ENCODE results near the gene PDCL3. TPM values are rescaled to one million over a fixed set of nuclear protein-coding genes. Genes with fewer than 3 reads are reported as not detected.

PDCL3 gene
- total and polyA plus RNA-seq, 2 donors (not counting 1 experiment from before 2014, with no cell fraction given): 5.6 to 24.1 TPM

DNA sequence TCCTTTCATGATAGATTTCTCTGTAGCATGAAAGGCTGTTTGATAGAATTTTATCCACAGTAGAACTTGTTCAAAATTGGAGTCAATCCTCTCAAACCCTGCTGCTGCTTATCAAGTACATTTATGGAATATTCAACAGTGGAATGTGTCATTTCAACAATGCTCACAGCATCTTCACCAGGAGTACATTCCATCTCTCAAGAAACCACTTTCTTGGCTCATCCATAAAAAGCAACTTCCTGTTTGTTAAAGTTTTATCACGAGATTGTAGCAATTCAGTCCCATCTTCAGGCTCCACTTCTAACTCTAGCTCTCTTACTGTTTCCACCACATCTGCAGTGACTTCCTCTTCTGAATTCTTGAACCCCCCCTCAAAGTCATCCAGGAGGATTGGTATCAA is 29.4 kb downstream of the PDCL3 start:
- H4K20me1 ChIP-seq (ENCODE audit: control insufficient read depth, insufficient read depth, low read length, poor library complexity, severe bottlenecking): no peaks in the 10 kb centered on the region
- Mint-ChIP-seq H3K27me3 (no peaks in the 10 kb centered on the region), H3K4me3 (no peak overlapping the region), H3K4me1 (peaks cover 16% of the 10 kb centered on the region), H3K9me3 (ENCODE audit: insufficient read depth) (no peaks in the 10 kb centered on the region), H3K27ac (no peak overlapping the region)
- ChIA-PET CTCF (interaction anchor here (3.9 to 6.7 kb wide), 2 partner anchors 10 to 394 kb away, joined by 30 to 42 read pairs; no protein-coding TSS in a partner anchor), POLR2A (interaction anchor here (0.7 kb wide), 1 partner anchor 14 kb away, joined by 4 read pairs; no protein-coding TSS in a partner anchor)
- no peaks in the 10 kb centered on the region for H3K4me1 ChIP-seq (ENCODE audit: control insufficient read depth in 2 of 2, insufficient read depth in 2 of 2, low read length in 2 of 2)
- ATAC-seq (ENCODE audit: low read depth) (no peak), DNase-seq (no peak)
- H3K79me2 ChIP-seq (ENCODE audit: control insufficient read depth, insufficient read depth, low read length): no peaks in the 10 kb centered on the region
- H3K36me3 ChIP-seq (replicated peaks in 1 of 2; ENCODE audit: control extremely low read depth in 1 of 2, control insufficient read depth in 1 of 2, extremely low read depth in 1 of 2, insufficient read depth in 2 of 2, low read length in 1 of 2): no peaks in the 10 kb centered on the region
- 6% methylated on average over 1 of the region's 1 CpG for WGBS (ENCODE audit: insufficient coverage)
- no peaks in the 10 kb centered on the region for H3K27me3 ChIP-seq (replicated peaks in 1 of 4; ENCODE audit: control extremely low read depth in 1 of 4, control insufficient read depth in 3 of 4, insufficient read depth in 4 of 4, low read length in 3 of 4)
- no peak overlapping the region for H3K4me2 ChIP-seq (replicated peaks; ENCODE audit: low read depth, low read length, poor library complexity, severe bottlenecking)
- H3K4me3 ChIP-seq (ENCODE audit: control extremely low read depth in 1 of 5, extremely low read depth in 1 of 5, insufficient read depth in 1 of 5, low read depth in 2 of 5, low read length in 4 of 5): no peak overlapping the region
- intact Hi-C loops (cut with micrococcal nuclease): no loop called here
- no peak overlapping the region for H3K9ac ChIP-seq (ENCODE audit: low read length)
- TF ChIP-seq CTCF (IDR thresholded peaks at IDR 0.05): no peak
- TF ChIP-seq EZH2 (IDR thresholded peaks at IDR 0.05; ENCODE audit: borderline replicate concordance, insufficient read depth, low read depth, low read length, poor library complexity, severe bottlenecking): no peak
- no peaks in the 10 kb centered on the region for H3K9me3 ChIP-seq (ENCODE audit: control extremely low read depth in 1 of 3, control insufficient read depth in 2 of 3, insufficient read depth in 1 of 3, low read length in 2 of 3)
- no peak overlapping the region for H2AFZ ChIP-seq (ENCODE audit: insufficient read depth, low read depth, low read length, poor library complexity, severe bottlenecking)
- H3K27ac ChIP-seq (ENCODE audit: low read length in 2 of 2): no peak overlapping the region

GRCh38 chr2:100596465-100596864 is 33.7 kb downstream of the PDCL3 start:
- TF ChIP-seq EZH2 (IDR thresholded peaks at IDR 0.05; ENCODE audit: borderline replicate concordance, insufficient read depth, low read depth, low read length, poor library complexity, severe bottlenecking) (no peak), CTCF (IDR thresholded peaks at IDR 0.05) (no peak)
- DNase-seq (no peak), ATAC-seq (ENCODE audit: low read depth) (no peak)
- H3K9me3 ChIP-seq (ENCODE audit: control extremely low read depth in 1 of 3, control insufficient read depth in 2 of 3, insufficient read depth in 1 of 3, low read length in 2 of 3): no peaks in the 10 kb centered on the region
- H3K4me1 ChIP-seq (ENCODE audit: control insufficient read depth in 2 of 2, insufficient read depth in 2 of 2, low read length in 2 of 2): no peaks in the 10 kb centered on the region
- Mint-ChIP-seq H3K27ac (no peak overlapping the region), H3K9me3 (ENCODE audit: insufficient read depth) (no peaks in the 10 kb centered on the region), H3K27me3 (peaks cover 6% of the 10 kb centered on the region), H3K4me1 (peaks cover 4% of the 10 kb centered on the region), H3K4me3 (no peak overlapping the region)
- H3K4me3 ChIP-seq (ENCODE audit: control extremely low read depth in 1 of 5, extremely low read depth in 1 of 5, insufficient read depth in 1 of 5, low read depth in 2 of 5, low read length in 4 of 5): no peak overlapping the region
- H3K9ac ChIP-seq (ENCODE audit: low read length): no peak overlapping the region
- H3K79me2 ChIP-seq (ENCODE audit: control insufficient read depth, insufficient read depth, low read length): no peaks in the 10 kb centered on the region
- no peaks in the 10 kb centered on the region for H4K20me1 ChIP-seq (ENCODE audit: control insufficient read depth, insufficient read depth, low read length, poor library complexity, severe bottlenecking)
- POLR2A ChIA-PET: no interaction called here
- H3K27me3 ChIP-seq (replicated peaks in 1 of 4; ENCODE audit: control extremely low read depth in 1 of 4, control insufficient read depth in 3 of 4, insufficient read depth in 4 of 4, low read length in 3 of 4): no peaks in the 10 kb centered on the region
- no peaks in the 10 kb centered on the region for H3K36me3 ChIP-seq (replicated peaks in 1 of 2; ENCODE audit: control extremely low read depth in 1 of 2, control insufficient read depth in 1 of 2, extremely low read depth in 1 of 2, insufficient read depth in 2 of 2, low read length in 1 of 2)
- no peak overlapping the region for H3K4me2 ChIP-seq (replicated peaks; ENCODE audit: low read depth, low read length, poor library complexity, severe bottlenecking)
- CTCF ChIA-PET: interaction anchor here (6.7 to 7.1 kb wide), 2 partner anchors 12 to 390 kb away, joined by 42 to 53 read pairs; no protein-coding TSS in a partner anchor
- intact Hi-C loops (cut with micrococcal nuclease): no loop called here
- H3K27ac ChIP-seq (ENCODE audit: low read length in 2 of 2): no peak overlapping the region
- no peak overlapping the region for H2AFZ ChIP-seq (ENCODE audit: insufficient read depth, low read depth, low read length, poor library complexity, severe bottlenecking)
- WGBS (ENCODE audit: insufficient coverage): 100% methylated on average over 1 of the region's 5 CpGs

All from B cell (primary cell).